ENCODE measurements around the gene CENPQ.

DNA sequence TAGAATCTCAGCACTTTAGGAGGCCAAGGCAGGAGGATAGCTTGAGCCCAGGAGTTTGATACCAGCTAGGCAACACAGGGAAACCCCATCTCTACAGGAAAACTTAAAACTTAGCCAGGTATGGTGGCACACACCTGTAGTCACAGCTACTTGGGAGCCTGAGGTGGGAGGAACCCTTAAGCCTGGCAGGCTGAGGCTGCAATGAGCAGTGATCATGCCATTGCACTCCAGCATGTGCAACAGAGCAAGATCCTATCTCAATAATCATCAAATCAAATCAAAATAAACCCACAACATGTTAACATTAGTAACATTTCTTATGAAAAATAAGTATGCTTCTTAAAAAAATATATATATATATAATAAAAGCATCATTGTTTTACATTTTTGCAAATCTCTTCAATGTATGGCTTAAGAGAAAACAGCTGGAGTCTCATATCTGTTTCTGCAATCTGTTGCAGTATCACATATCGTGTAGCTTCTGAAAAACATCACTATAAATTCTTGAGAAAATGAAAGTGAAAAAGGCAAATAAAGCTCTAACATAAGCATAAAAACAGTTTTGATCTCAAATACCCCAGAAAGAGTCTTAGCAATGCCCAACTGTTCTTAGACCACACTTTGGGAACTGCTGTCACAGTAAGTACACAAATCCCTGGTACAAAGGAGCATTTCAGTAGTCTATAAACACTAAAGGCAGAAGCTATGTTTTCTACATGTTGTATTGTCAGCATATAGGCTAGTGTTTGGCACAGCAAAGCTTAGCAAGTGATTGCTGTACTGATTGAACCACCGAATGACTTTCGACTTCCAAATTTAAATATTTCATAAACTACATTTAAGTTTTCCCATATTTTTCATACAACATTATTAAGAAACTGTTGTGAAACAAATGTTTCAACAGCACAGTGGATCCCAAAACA, 8.1 kb upstream of the CENPQ start:
- TF ChIP-seq, protein P1, sequence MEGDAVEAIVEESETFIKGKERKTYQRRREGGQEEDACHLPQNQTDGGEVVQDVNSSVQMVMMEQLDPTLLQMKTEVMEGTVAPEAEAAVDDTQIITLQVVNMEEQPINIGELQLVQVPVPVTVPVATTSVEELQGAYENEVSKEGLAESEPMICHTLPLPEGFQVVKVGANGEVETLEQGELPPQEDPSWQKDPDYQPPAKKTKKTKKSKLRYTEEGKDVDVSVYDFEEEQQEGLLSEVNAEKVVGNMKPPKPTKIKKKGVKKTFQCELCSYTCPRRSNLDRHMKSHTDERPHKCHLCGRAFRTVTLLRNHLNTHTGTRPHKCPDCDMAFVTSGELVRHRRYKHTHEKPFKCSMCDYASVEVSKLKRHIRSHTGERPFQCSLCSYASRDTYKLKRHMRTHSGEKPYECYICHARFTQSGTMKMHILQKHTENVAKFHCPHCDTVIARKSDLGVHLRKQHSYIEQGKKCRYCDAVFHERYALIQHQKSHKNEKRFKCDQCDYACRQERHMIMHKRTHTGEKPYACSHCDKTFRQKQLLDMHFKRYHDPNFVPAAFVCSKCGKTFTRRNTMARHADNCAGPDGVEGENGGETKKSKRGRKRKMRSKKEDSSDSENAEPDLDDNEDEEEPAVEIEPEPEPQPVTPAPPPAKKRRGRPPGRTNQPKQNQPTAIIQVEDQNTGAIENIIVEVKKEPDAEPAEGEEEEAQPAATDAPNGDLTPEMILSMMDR (IDR thresholded peaks at IDR 0.05; ENCODE audit: low read depth, low read length): no peak
- TF ChIP-seq EZH2phosphoT487 (IDR thresholded peaks at IDR 0.05; ENCODE audit: low read depth): no peak

All from OCI-LY3 (cell line).